DND-41 (cell line): ENCODE measurements around the gene CNEP1R1.

ENCODE experiments used
- CTCF ChIP-seq: IDR thresholded peaks from 2 replicates; pipeline ENCODE4 v1.5.1; 2012; ENCODE audit warnings: borderline replicate concordance, low read length, moderate library complexity, mild to moderate bottlenecking; ENCODE audit not compliant: poor library complexity, severe bottlenecking; ENCODE audit errors: extremely low read depth
- EZH2 ChIP-seq: IDR thresholded peaks from 3 replicates; pipeline ENCODE4 v1.6.1; 2012; ENCODE audit warnings: borderline replicate concordance, low read depth, mild to moderate bottlenecking, moderate library complexity, low read length, inconsistent platforms; ENCODE audit not compliant: severe bottlenecking

- no peak for TF ChIP-seq CTCF
- TF ChIP-seq EZH2: no peak
These were observed 20.4 kb downstream of the CNEP1R1 start for GRCh38 chr16:50045412-50045811.
